Ovary (tissue), 3 donors: ENCODE data around the gene IQGAP2.

ENCODE experiments used
- EP300 ChIP-seq: sonication (generic); formaldehyde crosslinking; IDR thresholded peaks from one replicate; pipeline ENCODE4 v1.6.1; 2017; ENCODE audit warnings: antibody characterized with exemption
- TF ChIP-seq, protein P1 (sequence below), 3 donors: fragments of 450-650 bp in 2 of 3; fragments of 200-600 bp in 1 of 3; IDR thresholded peaks; one replicate each; pipeline versions ENCODE4 v1.5.1 to v1.8.0; 2016 to 2022; ENCODE audit warnings: antibody characterized with exemption in 3 of 3, mild to moderate bottlenecking in 1 of 3
- donor health status: DM: no; HTN: no; CAD: no.

DNA sequence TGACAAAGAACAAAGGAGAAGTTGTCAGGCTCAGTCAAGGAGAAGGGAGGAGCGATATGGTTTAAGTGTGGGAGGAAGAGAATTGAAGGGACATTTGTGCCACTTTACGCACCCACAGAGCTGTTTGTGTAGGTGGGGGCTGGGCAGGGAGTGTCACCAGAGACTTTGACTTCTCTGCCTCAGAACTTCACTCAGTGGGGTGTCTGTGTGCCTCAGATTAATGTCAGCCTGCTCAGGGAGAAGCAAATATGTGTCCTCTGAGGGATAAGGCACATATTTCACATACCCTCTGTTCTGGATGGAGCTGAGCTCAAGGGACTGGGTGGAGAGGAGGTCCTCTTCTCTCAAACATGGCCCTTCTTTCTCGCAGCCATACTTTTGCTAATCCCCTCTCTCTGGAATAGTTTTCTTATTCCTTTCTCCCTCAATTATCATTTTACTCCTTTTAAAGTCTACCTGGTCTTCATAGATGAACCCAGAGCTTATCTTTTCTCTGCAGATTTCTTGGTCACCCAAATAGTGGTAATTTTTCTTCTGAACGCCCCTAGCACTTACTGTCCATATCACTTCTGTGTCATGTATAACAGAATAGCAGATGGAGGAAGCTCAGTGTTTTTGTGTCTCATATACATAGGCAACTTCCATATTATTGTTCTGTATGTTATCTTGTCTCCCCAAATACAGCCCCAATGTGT is 77.0 kb downstream of the IQGAP2 start:
- TF ChIP-seq, protein P1, sequence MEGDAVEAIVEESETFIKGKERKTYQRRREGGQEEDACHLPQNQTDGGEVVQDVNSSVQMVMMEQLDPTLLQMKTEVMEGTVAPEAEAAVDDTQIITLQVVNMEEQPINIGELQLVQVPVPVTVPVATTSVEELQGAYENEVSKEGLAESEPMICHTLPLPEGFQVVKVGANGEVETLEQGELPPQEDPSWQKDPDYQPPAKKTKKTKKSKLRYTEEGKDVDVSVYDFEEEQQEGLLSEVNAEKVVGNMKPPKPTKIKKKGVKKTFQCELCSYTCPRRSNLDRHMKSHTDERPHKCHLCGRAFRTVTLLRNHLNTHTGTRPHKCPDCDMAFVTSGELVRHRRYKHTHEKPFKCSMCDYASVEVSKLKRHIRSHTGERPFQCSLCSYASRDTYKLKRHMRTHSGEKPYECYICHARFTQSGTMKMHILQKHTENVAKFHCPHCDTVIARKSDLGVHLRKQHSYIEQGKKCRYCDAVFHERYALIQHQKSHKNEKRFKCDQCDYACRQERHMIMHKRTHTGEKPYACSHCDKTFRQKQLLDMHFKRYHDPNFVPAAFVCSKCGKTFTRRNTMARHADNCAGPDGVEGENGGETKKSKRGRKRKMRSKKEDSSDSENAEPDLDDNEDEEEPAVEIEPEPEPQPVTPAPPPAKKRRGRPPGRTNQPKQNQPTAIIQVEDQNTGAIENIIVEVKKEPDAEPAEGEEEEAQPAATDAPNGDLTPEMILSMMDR (IDR thresholded peaks at IDR 0.05): no peak
- no peak for TF ChIP-seq EP300
